ENCODE data around the gene PIWIL1.

PIWIL1 gene

GRCh38 chr12:130335517-130336392, 1.9 kb upstream of the PIWIL1 start:
- no peak overlapping the region for H3K4me3 ChIP-seq (ENCODE audit: low read length)
- peak; percentile 58 for DNase-seq (ENCODE audit: low read depth, low spot score)

DNA sequence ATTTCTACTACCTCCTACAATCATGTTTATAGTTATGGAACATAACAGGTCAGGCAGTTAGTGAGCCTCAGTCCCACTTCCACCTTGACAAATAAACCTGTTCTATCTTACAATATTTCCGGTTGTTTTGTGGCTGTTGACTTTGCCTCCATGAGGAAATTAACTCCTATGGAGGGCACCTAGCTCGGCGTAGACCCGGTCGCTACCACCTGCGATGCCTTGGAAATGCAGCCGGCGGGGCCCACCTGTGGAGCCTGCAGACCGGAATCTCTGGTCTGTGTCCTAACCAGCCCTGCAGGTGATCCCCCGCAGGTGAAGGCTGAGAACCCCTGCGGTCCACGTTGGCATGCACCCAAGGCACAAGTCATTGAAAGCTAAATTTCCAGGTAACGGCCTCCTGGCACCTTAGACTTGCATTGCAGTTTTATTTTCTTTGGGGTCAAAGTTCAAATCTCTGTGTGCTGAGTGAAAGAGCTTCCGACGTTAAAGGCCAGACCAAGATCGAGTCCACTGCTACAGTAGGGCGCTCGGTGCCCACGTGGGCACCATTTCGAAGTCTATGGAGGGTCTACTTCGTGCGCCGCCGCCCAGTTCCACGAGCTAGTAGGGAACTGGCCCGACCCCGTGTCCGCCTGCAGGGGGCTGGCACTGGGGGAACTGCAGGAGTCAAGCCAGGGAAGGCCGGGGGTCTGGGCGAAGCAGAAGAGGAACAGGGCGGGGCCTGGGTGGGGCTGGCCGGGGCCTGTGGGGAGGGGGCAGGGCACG, 782 bp upstream of the PIWIL1 start:
- H3K4me3 ChIP-seq (ENCODE audit: low read length): no peak overlapping the region
- DNase-seq (ENCODE audit: low read depth, low spot score): no peak

DNA sequence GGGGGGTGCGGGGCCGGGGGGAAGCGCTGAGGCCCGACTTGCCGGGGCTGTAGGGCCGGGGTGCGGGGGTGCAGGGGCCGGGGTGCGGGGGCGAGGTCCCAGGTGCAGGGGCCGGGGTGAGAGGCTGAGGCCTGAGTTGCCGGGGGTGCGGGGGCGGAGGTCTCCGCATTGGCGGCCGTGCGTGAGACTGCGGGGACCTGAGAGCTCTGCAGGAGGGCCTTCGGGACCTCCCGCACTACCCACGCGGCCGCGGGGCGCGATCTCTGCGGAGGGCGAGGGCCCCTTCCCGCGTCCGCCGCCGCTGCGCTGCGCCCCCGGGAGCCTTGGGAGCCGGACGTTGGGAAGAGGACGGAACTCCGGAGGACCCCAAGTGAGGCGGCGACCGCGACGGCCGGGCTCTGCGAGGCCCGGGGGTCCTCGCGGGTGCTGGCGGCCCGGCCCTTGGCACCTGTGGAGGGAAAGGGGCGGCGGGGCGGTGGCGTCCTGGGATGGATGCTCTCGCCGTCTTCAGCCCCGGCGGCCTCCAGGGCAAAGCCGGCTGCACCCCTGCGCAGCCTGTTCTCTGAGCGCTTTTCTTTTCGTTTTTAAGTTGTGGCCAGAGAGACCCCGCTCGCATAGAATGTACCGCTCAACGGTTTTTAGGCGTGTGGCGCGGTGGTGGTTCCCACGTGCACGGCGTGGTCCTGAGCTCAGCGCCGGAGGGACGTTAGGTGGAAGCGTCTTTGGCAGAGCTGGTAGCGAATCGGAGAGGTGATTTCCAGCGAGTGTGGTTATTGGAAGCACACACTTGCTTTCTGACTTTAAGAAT, 1.3 kb downstream of the PIWIL1 start:
- no peak overlapping the region for H3K4me3 ChIP-seq (ENCODE audit: low read length)
- DNase-seq (ENCODE audit: low read depth, low spot score): no peak

GRCh38 chr12:130339951-130340350, 2.3 kb downstream of the PIWIL1 start:
- no peak for DNase-seq (ENCODE audit: low read depth, low spot score)
- H3K4me3 ChIP-seq (ENCODE audit: low read length): no peak overlapping the region

DNA sequence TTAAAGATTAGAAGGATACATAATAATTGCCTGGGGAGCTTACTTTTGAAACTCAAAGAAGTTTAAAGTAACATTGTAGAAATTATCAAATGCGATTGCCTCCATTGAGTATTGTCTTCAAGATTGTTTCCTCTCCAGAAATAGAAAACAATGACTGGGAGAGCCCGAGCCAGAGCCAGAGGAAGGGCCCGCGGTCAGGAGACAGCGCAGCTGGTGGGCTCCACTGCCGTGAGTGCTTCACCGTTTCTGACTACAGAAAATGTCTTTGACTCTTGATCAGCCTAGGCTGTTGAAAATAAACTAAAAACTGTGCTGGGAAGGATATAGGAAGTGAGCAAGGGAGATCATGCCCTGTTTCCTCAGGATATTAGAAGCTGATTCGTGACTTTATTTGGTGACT, 4.8 kb downstream of the PIWIL1 start:
- no peak for DNase-seq (ENCODE audit: low read depth, low spot score)
- H3K4me3 ChIP-seq (ENCODE audit: low read length): no peak overlapping the region

DNA sequence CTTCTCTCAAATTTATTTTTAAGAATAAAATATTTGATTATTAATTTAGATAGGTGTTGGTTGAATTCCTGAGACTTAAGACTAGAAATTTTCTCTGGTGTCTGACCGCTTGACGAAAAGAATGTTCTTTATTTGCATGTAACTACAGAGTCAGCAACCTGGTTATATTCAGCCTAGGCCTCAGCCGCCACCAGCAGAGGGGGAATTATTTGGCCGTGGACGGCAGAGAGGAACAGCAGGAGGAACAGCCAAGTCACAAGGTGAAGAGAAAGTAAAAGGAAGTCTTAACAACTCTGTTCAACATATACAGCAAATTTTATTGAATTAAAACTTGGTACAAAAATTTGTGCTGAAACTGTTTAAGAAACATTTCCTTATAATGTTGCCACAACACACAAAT, 5.2 kb downstream of the PIWIL1 start:
- H3K4me3 ChIP-seq (ENCODE audit: low read length): no peak overlapping the region

GRCh38 chr12:130344529-130344928, 6.8 kb downstream of the PIWIL1 start:
- no peak overlapping the region for H3K4me3 ChIP-seq (ENCODE audit: low read length)
- no peak for DNase-seq (ENCODE audit: low read depth, low spot score)

More for the DNA sequence above, 5.2 kb downstream of the PIWIL1 start:
- no peak for DNase-seq (ENCODE audit: low read depth, low spot score)

GRCh38 chr12:130345292-130345691, 7.6 kb downstream of the PIWIL1 start:
- DNase-seq (ENCODE audit: low read depth, low spot score): no peak
- H3K4me3 ChIP-seq (ENCODE audit: low read length): no peak overlapping the region

DNA sequence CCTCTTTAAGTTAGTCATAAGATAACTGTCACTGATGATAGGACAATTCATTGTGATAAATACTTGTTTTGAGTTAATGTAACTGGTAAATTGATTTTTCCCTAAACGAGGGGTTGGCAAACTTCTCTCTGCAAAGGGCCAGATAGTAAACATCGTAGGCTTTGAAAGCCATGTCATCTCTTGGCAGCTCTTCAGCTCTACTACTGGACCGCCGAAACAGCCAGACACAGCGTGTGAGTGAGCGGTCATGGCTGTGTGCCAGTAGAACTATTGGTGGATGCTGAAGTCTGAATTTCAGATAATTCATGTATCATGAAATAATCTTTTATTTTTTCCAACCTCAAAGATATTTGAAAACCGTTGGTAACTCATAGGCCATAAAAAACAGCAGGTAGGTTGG, 9.9 kb downstream of the PIWIL1 start:
- H3K4me3 ChIP-seq (ENCODE audit: low read length): no peak overlapping the region
- DNase-seq (ENCODE audit: low read depth, low spot score): no peak

DNA sequence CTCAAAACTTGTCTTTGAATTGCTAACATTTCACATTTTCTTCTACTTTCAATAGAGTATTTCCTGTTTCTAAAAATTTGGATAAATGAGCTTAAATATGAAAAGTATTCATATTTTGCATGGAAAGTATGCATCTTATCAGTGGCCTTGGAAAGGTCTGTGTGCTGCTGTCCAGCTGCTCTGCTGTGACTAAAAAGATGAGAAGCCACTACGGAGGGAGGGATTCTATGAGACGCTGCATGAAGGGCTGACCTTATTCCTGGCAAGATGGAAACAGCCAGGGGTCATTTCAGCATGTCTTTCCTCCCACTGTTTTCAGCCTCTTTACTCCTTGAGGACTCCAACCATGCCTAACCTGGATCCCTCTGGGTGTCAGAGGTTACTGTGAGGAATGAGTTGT, 13.0 kb downstream of the PIWIL1 start:
- H3K4me3 ChIP-seq (ENCODE audit: low read length): no peak overlapping the region
- DNase-seq (ENCODE audit: low read depth, low spot score): no peak

DNA sequence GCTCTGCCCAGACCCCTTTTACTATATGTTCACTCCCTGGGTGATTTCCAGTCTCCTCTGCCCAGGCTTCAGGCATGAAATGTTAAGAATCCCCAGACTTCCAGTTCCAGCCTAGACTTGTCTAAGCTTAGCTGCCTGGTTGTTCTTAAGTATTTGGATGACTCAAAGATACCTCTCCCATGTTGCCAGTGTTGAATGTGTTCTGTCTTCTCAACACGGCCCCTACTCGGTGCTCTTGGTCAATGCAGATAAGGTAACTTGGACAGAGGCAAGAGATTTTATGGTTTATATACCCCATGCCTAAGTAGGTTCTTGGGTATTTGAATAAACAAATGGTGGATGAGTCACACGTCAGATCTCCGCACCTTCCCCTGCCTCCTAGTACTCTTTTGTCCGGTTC, 13.6 kb downstream of the PIWIL1 start:
- DNase-seq (ENCODE audit: low read depth, low spot score): no peak
- H3K4me3 ChIP-seq (ENCODE audit: low read length): no peak overlapping the region

DNA sequence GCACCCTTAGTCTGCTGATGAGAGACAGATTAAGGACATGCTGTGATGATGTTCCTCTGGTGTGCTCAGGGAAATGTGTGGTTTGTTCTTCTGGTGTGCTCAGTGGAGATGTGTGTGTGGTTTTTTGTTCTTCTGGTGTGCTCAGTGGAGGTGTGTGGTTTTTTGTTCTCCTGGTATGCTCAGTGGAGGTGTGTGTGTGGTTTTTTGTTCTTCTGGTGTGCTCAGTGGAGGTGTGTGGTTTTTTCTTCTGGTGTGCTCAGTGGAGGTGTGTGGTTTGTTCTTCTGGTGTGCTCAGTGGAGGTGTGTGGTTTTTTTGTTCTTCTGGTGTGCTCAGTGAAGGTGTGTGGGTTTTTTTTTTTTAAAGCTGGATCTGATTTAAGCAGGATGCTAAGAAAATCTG, 15.4 kb downstream of the PIWIL1 start:
- DNase-seq (ENCODE audit: low read depth, low spot score): peak; percentile 88
- no peak overlapping the region for H3K4me3 ChIP-seq (ENCODE audit: low read length)

GRCh38 chr12:130354407-130354806, 16.7 kb downstream of the PIWIL1 start:
- H3K4me3 ChIP-seq (ENCODE audit: low read length): no peak overlapping the region
- no peak for DNase-seq (ENCODE audit: low read depth, low spot score)

- DNase-seq (ENCODE audit: low read depth, low spot score): no peak
- H3K4me3 ChIP-seq (ENCODE audit: low read length): no peak overlapping the region
Measured at GRCh38 chr12:130356222-130356621, 18.5 kb downstream of the PIWIL1 start.

DNA sequence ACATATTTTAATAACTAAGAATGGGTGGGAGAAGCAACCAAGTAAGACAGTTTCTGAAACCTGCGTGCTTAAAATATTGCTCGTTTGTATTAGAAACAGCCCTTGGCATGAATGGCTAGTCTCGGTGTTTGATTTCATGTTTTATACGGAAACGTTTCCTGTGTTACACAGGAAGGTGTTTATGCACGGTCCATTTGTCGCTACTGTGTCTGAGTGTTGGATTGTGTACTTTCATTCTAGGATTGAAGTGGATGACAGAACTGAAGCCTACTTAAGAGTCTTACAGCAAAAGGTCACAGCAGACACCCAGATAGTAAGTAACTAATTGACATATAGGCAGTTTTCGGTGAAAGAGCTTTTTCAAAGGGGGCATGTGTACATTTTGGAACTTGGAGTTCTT, 19.6 kb downstream of the PIWIL1 start:
- DNase-seq (ENCODE audit: low read depth, low spot score): no peak
- no peak overlapping the region for H3K4me3 ChIP-seq (ENCODE audit: low read length)

DNA sequence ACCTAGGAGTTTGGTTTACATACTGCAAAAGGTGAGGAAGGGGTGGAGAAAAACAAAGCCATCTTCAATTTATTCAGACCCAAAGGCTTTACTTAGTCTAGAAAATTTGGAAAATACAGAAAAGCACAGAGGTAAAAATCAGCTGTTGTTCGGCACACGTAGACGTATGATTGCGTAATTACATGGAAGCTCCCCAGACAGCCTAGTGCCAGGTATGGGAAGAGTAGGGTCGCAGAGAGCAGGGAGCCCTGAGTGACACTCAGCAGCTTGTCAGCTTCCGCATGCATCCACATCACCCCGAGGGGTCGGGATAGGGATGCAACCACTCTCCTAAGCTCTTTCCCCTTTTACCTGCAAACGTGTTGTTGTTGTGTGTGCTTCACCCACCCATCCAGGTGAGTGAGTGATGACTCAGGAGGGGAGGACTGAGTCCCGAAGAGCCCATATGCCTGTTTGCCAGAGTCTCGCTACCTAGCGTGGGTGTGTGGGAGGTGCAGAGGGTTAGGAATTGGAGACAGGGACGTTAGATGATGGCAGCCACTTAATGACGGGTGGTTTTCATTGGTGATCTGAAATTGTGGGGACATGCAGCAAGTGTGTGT, 20.1 kb downstream of the PIWIL1 start:
- H3K4me3 ChIP-seq (ENCODE audit: low read length): no peak overlapping the region
- DNase-seq (ENCODE audit: low read depth, low spot score): no peak

DNA sequence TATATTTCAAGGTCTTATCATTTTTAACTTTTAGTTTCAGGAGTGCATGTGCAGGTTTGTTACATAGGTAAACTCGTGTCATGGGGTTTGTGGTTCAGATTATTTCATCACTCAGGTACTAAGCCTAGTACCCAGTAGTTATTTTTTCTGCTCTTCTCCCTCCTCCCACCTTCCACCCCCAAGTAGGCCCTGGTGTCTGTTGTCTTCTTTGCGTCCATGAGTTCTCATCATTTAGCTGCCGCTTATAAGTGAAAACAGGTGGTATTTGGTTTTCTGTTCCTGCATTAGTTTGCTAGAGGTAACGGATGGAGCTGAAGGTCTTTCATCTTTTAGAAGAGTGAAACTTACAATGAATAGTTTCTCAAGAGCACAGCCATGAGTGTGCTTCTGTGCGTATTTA, 24.4 kb downstream of the PIWIL1 start:
- no peak overlapping the region for H3K4me3 ChIP-seq (ENCODE audit: low read length)
- DNase-seq (ENCODE audit: low read depth, low spot score): no peak

GRCh38 chr12:130364578-130364977, 26.9 kb downstream of the PIWIL1 start:
- no peak overlapping the region for H3K4me3 ChIP-seq (ENCODE audit: low read length)
- DNase-seq (ENCODE audit: low read depth, low spot score): no peak

DNA sequence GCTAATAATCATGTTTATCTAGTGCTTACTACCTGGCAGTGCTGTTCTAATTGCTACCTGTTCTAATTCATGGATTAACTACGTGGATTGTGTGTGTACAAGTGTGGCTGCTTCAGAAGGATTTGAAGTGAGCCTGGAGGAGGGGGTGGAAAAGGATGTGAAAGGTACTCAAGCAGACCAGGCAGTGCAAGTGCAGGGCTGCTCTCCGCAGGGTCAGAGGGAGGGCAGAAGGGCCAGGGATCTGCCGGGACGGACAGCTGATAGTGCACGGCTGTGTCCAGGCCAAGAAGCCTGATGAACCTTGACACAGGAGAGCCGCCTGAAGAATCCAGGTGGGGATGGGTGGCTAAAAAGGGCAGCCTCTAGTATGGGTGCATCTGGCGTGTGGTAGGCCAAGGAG, 28.5 kb downstream of the PIWIL1 start:
- DNase-seq (ENCODE audit: low read depth, low spot score): no peak
- no peak overlapping the region for H3K4me3 ChIP-seq (ENCODE audit: low read length)

All from Jurkat, Clone E6-1 (cell line).